GM06990 (cell line): Measurements from ENCODE around the gene ABCB11.

Experiments used
- DNase-seq: peaks from one replicate; pipeline ENCODE4 v3.0.0-alpha.2; 2011; ENCODE audit not compliant: insufficient read length; ENCODE audit errors: extremely low read depth
- H3K27me3 ChIP-seq: replicated peaks from 2 replicates; pipeline ENCODE4 v1.6.0; 2011; ENCODE audit warnings: low read length; ENCODE audit not compliant: control insufficient read depth, insufficient read depth
- H3K36me3 ChIP-seq: 2 replicates; pipeline ENCODE4 v1.5.1; 2011; ENCODE audit warnings: low read length; ENCODE audit not compliant: control insufficient read depth, insufficient read depth
- H3K4me3 ChIP-seq: replicated peaks from 2 replicates; pipeline ENCODE4 v1.5.1; 2011; ENCODE audit warnings: low read depth, mild to moderate bottlenecking, control low read depth, low read length
- TF ChIP-seq, protein P1 (sequence below): IDR thresholded peaks from 2 replicates; pipeline ENCODE4 v1.5.1; 2011; ENCODE audit warnings: low read length, control low read depth, mild to moderate bottlenecking, inconsistent platforms; ENCODE audit not compliant: insufficient read depth, poor library complexity, severe bottlenecking

Gene ABCB11

DNA sequence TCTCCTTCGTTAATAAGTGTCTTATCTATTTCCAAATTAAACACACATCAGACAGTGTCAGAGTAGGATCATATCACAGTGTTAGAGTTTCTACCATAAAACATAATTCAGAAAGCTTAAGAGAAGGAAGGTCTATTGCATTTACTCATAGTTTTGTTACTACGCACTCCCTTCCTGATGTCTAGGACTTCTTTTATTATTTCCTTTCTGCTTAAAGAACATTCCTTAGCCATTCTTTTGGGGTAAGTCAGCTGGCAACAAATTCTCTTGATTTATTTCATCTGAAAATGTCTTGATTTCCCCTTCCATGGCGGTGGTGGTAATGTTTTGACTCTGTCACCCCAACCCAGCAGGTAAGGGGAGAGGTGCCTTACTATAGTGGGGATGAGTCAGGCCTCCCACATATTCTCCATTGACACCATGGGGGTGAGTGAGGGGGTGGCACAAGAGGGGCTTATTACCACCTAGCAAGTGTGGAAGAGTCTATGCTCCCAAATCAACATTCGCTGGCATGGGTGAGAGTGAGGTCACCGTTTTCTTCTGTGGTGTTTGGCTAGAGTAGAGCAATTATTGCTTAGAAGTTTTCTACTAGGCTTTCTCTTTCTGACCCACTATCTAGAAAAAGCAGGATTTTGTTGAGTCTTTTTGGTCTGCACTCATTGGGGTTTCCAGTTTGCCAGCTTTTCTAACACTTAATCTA is 29.9 kb downstream of the ABCB11 start:
- TF ChIP-seq, protein P1, sequence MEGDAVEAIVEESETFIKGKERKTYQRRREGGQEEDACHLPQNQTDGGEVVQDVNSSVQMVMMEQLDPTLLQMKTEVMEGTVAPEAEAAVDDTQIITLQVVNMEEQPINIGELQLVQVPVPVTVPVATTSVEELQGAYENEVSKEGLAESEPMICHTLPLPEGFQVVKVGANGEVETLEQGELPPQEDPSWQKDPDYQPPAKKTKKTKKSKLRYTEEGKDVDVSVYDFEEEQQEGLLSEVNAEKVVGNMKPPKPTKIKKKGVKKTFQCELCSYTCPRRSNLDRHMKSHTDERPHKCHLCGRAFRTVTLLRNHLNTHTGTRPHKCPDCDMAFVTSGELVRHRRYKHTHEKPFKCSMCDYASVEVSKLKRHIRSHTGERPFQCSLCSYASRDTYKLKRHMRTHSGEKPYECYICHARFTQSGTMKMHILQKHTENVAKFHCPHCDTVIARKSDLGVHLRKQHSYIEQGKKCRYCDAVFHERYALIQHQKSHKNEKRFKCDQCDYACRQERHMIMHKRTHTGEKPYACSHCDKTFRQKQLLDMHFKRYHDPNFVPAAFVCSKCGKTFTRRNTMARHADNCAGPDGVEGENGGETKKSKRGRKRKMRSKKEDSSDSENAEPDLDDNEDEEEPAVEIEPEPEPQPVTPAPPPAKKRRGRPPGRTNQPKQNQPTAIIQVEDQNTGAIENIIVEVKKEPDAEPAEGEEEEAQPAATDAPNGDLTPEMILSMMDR, result no peak
- DNase-seq, result no peak
- Histone ChIP-seq H3K36me3 (no peaks in the 10 kb centered on the region), H3K4me3 (no peak overlapping the region), H3K27me3 (no peaks in the 10 kb centered on the region)

DNA sequence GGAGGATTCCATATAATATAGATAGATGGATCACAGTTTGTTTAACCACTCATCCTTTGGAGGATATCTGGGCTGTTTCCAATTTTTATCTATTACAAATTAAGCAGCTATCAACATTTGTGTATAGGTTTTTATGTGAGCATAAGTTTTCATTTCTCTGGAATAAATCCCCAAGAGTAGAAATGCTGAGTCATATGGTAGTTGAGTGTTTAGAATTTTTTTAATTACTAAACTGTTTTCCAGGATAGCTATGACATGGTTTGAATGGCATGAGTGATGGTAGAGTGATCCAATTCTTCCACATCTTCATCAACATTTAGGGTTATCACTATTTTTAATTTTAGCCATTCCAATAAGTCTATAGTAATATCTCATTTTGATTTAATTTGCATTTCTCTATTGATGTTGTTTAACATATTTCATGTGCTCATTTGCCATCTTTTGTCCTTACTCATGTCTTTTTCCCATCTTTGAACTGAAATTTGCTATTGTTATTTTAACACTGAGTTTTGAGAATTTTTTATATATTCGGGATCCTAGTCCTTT is 31.4 kb downstream of the ABCB11 start:
- Histone ChIP-seq H3K27me3 (no peaks in the 10 kb centered on the region), H3K4me3 (no peak overlapping the region), H3K36me3 (no peaks in the 10 kb centered on the region)
- no peak for DNase-seq
- TF ChIP-seq, protein P1, result no peak

DNA sequence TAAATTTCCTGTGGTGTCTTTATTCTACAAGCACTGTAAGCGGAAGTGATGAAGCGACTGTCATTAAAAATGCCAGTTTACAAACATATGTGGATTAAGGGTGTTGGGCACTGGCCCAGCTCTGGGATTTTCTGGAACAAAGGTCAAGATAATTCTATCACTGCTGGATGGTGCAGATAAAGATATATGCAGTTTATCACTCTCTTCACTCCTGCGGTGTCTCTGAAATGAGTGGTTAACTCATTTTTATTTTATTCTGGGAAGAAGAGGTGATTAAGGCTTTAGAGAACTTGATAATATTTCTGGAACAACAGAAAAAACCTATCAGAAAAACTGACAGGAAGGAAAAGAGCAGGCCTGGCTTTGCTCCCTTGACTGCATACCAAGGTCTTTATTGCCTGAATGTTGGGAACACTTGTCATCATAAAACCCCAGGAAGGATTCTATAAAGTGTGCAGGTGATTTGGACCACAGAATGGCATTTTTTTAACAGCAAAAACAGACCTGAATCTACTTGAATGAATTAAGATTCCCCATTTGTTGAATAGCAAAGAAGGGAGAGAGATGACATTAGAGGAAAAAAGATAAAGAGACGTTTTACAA is 32.4 kb downstream of the ABCB11 start:
- Histone ChIP-seq H3K36me3 (no peaks in the 10 kb centered on the region), H3K4me3 (no peak overlapping the region), H3K27me3 (no peaks in the 10 kb centered on the region)
- TF ChIP-seq, protein P1, result no peak
- DNase-seq, result no peak

DNA sequence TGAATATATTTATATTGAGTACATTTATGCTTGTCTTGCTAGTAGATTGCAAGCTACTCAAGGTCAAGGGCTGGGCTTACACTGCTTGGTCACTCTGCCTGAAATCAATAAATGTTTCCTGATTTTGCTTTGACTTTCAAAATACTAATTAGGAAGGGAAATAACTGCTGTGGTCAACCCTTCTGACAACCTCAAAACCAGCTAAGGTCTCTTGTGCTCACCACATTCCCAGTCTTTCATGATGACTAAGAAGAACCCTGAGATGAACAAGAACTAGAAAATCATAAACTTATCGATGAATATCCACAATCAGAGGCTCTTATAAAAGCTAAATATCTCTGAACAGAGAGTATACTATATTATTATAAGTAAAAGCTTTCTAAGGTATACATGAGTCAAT is 33.3 kb downstream of the ABCB11 start:
- H3K27me3 ChIP-seq, result no peaks in the 10 kb centered on the region
- DNase-seq, result no peak
- H3K4me3 ChIP-seq, result no peak overlapping the region
- H3K36me3 ChIP-seq, result no peaks in the 10 kb centered on the region
- TF ChIP-seq, protein P1, result no peak

DNA sequence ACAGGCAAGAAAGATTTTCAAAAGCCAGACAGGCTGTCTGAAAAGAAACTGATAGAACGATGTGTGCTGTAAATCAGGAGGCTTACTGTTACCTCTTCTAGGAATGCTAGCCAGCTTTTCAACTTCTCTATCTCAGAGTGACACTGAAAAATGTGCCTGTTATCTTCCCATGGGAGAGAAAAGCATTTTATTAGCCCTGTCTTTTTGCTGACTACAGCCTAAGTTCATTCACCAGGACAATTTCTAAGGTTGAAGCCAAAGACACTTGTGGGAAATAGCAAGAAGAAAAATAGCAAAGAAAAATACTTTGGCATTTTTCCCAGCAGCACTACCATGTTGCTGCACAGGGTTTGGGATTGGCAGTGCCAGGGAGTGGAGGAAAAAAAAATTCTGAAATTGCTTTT is 34.0 kb downstream of the ABCB11 start:
- Histone ChIP-seq H3K27me3 (no peaks in the 10 kb centered on the region), H3K36me3 (no peaks in the 10 kb centered on the region), H3K4me3 (no peak overlapping the region)
- TF ChIP-seq, protein P1, result no peak
- no peak for DNase-seq
